NCI-H82 (cell line): ENCODE measurements around the gene MAP2.

ENCODE experiments used
- DNase-seq: peaks from one replicate; lab custom pipeline; 2025; lab: John Stamatoyannopoulos, UW

MAP2 gene

GRCh38 chr2:209423562-209424198, at the start of gene MAP2:
Gene MAP2 (plus strand): TSS chr2:209424047. CDS start chr2:209653171, 229,124 bp downstream.
- peak; percentile 89 for DNase-seq

DNA sequence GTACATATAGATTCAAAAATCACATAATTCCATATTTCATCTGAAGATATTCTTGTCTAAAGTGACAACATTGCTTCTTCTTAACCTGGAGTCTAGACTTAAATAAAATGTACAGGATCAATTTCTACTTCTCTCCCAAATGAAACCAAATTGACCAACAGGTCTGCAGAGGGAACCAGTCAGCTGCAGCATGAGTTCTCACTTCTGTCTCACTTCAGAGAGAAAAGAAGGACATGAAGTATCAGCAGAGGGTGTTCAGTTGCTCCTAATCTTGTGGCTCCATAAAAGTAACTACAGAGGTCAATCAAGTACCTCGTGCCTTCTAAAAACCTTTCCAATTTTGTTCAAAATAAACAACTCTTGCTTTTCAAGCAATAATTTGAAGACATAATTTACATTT, 47.2 kb upstream of the MAP2 start:
- DNase-seq: no peak

DNA sequence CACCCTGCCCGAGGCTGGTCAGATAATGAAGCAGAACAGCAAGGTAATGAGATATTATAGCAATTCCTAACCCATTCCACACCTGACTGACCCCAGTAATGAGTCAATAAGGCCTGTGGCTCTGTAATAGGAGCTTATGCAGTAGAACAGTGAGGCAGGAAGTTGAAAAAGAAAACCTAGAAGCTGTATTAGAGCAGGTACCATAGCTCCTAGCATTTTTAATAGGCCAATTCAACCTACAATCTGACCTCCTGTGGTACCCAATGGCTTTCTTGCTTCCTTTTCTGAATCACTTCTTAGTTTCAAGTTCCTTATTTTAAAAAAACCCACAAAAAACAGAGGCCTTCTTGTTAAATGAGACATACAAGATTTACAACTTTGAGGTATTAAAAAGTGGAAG, 43.6 kb upstream of the MAP2 start:
- DNase-seq: no peak

DNA sequence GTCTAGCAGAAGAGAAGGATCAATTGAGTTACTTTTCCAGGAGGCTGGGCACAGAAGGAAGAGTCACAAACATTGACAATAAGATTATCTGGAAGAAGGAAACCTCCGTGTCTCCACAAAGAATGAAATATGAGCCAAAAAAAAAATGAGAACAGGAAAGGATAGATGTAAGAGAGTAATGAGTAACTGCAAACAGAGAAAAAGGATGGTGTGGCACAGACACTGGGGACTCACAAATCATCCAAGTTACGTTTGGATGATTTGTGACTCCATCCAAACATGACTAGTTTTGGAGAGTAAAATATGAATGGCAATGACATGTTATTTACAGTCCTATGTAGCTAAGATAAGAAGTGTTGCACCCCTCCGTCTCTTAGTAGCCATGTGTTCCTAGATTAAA, 42.8 kb upstream of the MAP2 start:
- no peak for DNase-seq

DNA sequence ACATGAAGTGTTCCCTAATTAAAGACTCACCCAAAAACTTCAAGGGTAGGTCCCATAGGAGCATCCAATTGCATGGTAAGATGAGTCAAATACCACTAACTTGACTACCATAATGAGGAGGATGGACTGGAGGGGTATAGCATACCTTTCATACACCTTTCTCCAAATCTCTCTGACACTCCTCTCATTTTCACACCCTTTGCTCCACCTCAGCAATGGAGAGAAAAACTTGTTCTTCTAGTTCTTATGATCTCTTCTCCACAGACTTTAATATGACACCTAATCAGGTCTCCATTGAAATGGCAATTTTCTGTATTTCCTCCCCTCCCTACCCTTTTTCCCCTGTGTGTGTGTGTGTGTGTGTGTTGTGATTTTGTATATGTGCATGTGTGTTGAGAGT, 41.1 kb upstream of the MAP2 start:
- DNase-seq: no peak

DNA sequence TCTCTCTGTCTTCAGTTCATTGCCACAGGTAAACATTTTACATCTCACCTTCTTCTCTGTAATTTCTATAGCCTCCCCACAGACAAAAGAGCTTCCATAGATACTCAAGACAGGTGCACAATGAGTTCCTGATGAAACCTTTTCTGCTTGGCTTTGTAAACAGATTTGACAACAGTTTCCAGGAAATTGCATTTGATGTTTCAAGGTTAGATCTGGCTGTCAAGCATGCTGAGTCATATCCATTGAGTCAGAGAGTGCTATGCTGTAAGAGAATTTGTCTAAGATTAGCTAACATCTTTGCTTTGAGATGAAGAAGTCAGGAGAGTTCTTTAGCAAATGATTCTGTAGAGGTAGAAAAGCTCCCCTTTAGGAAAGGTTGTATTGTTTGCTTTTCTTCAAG, 40.6 kb upstream of the MAP2 start:
- DNase-seq: no peak

DNA sequence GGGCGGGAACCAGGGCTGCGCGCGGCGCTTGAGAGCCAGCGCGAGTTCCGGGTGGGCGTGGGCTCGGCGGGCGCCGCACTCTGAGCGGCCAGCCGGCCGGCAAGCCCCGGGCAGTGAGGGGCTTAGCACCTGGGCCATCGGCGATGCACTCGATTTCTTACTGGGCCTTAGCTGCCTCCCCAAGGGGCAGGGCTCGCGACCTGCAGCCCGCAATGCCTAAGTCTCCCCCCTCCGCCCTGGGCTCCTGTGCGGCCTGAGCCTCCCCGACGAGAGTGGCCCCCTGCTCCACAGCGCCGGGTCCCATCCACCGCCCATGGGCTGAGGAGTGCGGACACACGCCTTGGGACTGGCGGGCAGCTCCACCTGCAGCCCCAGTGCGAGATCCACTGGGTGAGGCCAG, 36.5 kb upstream of the MAP2 start:
- no peak for DNase-seq

DNA sequence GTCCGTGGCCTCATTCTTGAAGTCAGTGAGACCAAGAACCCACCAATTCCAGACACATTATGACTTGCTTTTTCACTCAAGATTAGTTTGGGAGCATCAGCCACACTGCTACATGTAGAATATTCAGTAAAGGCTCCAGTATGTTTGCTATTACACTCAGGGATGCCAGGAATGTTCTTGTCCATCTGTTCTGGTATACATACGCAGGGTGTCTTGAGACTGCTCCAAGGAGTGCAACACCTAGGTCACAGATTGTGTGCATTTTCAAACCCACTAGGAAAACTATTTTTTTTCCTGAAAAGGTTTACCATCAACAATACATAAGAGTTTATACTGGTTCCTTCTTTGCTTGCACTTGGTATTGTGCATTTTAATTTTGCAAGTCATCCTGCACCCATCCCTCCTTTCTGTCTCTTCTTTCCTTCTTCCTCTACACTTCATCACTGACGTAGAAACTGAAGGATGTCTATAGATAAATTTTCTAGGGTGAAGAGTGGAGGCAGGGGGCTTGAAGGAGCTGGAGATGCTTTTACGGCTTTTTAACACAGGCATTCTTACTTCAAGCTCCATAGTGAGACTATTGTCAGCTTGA, 35.3 kb upstream of the MAP2 start:
- no peak for DNase-seq

- peak; percentile 61 for DNase-seq
These were observed 34.7 kb upstream of the MAP2 start for GRCh38 chr2:209389171-209389618.

GRCh38 chr2:209390839-209391238, 33.0 kb upstream of the MAP2 start:
- no peak for DNase-seq

- DNase-seq: no peak
These were observed 32.0 kb upstream of the MAP2 start for GRCh38 chr2:209391776-209392401.

GRCh38 chr2:209395229-209395628, 28.6 kb upstream of the MAP2 start:
- no peak for DNase-seq

- DNase-seq: no peak
These were observed 28.2 kb upstream of the MAP2 start for GRCh38 chr2:209395652-209396051.

GRCh38 chr2:209398463-209398862, 25.4 kb upstream of the MAP2 start:
- DNase-seq: no peak

GRCh38 chr2:209401788-209402187, 22.1 kb upstream of the MAP2 start:
- DNase-seq: no peak

GRCh38 chr2:209411296-209411695, 12.6 kb upstream of the MAP2 start:
- DNase-seq: no peak

DNA sequence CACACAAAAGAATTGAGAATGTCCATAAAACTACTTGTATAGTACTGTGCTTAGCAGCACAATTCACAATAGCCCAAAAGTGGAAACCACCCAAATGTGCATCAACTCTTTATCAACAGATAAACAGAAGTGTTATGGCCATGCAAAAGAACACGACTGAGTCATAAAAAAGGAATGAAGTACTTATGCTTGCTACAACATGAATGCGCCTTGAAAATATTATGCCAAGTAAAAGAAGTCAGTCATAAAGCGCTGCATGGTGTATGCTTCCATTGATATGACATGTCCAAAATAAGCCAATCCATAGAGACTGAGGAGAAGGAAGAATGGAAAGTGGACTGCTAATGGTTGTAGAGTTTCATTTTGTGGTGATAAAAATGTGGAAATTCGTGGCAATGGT, 12.1 kb upstream of the MAP2 start:
- DNase-seq: no peak

GRCh38 chr2:209413311-209414014, 10.4 kb upstream of the MAP2 start:
- DNase-seq: no peak

- DNase-seq: no peak
These were observed 6.9 kb upstream of the MAP2 start for GRCh38 chr2:209416913-209417312.

DNA sequence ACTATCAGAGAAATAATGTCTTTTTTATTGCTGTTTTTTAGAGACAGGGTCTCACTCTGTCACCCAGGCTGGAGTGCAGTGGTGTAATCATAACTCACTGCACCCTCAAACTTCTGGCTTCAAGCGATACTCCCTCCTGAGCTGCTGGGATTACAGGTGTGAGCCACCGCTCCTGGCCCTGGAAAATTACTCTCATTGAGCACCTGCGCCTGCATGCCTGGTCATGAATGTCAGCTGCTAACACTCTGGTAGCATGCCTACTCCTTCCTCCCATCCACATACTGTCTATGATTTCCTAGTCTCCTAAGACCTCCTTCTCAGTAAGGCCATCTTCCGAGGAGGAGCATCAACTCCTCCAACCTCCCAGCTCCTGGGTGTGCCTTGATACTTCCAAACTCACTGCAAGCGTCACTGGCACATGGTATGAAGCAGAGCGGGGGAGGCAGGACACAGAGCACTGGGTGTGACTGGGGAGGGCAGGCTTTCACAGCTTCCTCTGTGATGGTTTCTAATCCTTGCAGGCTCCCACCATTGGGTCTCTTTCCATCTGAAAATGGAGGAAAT, 1.6 kb upstream of the MAP2 start:
- no peak for DNase-seq

DNA sequence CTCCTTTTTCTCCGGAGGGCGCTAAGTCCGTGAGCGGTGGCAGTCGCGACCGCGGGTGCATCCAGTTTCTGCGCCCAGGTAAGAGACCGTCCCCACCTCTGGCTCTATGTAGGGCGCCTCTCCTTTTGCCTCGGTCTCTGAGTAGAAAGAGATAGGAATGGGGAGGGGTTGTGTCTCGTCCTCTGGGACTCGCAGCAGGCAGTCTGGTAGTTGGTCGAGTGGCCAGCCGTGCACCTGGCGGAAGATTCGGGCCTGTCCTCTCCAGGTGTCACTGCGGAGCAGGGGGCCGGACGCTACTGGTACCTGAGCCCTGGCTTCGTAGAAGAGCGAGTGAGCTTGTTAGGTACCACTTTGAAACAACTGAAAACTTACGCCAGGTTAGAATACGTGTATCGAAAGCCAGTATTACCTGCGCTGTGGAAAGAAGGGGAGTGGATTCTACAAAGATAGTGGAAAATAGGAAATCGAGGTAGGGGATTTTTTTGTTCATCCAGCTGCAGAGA, 403 bp downstream of the MAP2 start:
- DNase-seq: peak; percentile 53

DNA sequence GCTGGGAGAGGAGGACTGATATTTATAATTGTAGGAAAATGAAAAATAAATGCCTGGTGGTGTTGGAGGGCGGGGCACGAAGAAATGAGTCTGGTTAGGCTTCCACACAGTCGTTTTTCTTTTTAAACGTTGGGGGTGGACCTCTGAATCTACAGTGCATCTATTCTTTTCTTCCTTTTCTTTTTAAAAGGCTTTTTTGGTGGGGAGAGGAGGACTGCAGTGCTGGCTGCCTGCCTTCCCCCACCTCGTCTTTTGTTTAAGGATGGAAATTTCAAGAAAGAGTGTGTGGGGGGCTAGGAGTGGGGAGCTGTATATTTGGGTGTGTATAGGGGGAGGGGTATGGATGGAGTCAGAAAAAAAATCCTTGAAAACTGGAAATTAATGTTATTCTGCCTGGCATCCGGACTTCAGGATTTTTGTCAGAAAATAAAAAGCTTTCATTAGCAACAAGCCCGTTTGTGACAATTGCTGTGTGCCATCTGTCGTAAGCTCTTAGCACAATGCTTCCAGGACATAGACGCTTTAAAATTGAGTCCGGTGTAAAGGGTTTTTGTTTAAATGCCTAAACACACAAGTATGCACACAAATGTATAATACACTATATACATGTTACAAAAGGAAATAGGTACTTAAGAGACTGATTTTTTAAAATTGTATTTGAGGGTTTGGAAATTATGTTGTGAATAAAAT, 1.1 kb downstream of the MAP2 start:
- peak; percentile 44 for DNase-seq
